Spleen (tissue), 7 donors: Measurements from ENCODE around the gene POGLUT2.

Experiments used
- POLR2A ChIP-seq, 3 donors: fragments of 450-650 bp; IDR thresholded peaks; one replicate each; pipeline ENCODE4 v1.5.1; 2017; ENCODE audit warnings: antibody characterized with exemption in 3 of 3, mild to moderate bottlenecking in 1 of 3
- POLR2AphosphoS5 ChIP-seq, 3 donors: sonication (generic); formaldehyde crosslinking; IDR thresholded peaks; one replicate each; pipeline ENCODE4 v1.5.1; 2017; ENCODE audit warnings: antibody characterized with exemption in 3 of 3
- TF ChIP-seq, protein P1 (sequence below), 11 experiments: fragments of 200-600 bp in 7 of 11; fragments of 450-650 bp in 4 of 11; sonication (generic) in 4 of 11; IDR thresholded peaks in 8 of 11; conservative IDR thresholded peaks in 3 of 11; 1 replicate in 7 of 11; 2 replicates in 4 of 11; pipeline versions ENCODE4 v1.4.0 to v1.8.0; 2016 to 2021; ENCODE audit warnings: antibody characterized with exemption in 11 of 11, inconsistent platforms in 4 of 11, mild to moderate bottlenecking in 1 of 11
- donor health status: DM: no; HTN: no; CAD: no; lungs with moderate emphysema.
- donor health status: DM: no; HTN: no; CAD: no.
- donor health status: DM: no; HTN: no; CAD: no.

DNA sequence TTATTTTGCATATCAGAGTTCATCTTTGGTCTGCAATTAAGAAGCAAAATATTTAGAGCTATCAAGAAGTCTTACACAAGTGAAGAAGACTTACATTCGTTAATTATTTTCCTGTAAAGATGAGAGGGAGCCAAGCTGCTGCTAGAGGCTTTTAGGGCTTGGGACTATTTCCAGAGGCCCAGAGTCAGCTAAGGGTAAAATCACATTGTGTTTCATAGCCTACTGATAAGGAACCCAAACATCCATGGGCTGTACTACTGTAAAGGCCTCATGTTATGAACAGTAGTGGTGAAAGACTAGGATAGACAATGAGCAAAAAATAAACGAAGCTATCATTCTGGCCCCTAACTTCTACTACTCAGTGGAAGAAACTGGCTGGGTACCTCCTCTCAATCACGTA is 14.3 kb downstream of the POGLUT2 start:
- TF ChIP-seq POLR2A (IDR thresholded peaks at IDR 0.05) (no peak), POLR2AphosphoS5 (IDR thresholded peaks at IDR 0.05) (no peak)
- TF ChIP-seq, protein P1, sequence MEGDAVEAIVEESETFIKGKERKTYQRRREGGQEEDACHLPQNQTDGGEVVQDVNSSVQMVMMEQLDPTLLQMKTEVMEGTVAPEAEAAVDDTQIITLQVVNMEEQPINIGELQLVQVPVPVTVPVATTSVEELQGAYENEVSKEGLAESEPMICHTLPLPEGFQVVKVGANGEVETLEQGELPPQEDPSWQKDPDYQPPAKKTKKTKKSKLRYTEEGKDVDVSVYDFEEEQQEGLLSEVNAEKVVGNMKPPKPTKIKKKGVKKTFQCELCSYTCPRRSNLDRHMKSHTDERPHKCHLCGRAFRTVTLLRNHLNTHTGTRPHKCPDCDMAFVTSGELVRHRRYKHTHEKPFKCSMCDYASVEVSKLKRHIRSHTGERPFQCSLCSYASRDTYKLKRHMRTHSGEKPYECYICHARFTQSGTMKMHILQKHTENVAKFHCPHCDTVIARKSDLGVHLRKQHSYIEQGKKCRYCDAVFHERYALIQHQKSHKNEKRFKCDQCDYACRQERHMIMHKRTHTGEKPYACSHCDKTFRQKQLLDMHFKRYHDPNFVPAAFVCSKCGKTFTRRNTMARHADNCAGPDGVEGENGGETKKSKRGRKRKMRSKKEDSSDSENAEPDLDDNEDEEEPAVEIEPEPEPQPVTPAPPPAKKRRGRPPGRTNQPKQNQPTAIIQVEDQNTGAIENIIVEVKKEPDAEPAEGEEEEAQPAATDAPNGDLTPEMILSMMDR (IDR thresholded peaks at IDR 0.05 in 8 of 11, conservative IDR thresholded peaks at IDR 0.05 in 3 of 11) = no peak
